ENCODE measurements around the gene FRA10AC1. TPM values are rescaled to one million over a fixed set of nuclear protein-coding genes. Genes with fewer than 3 reads are reported as not detected.

FRA10AC1 gene
- total RNA-seq, 8 experiments from 2014 or later: 9.7 to 27.8 (median 19.3) TPM

DNA sequence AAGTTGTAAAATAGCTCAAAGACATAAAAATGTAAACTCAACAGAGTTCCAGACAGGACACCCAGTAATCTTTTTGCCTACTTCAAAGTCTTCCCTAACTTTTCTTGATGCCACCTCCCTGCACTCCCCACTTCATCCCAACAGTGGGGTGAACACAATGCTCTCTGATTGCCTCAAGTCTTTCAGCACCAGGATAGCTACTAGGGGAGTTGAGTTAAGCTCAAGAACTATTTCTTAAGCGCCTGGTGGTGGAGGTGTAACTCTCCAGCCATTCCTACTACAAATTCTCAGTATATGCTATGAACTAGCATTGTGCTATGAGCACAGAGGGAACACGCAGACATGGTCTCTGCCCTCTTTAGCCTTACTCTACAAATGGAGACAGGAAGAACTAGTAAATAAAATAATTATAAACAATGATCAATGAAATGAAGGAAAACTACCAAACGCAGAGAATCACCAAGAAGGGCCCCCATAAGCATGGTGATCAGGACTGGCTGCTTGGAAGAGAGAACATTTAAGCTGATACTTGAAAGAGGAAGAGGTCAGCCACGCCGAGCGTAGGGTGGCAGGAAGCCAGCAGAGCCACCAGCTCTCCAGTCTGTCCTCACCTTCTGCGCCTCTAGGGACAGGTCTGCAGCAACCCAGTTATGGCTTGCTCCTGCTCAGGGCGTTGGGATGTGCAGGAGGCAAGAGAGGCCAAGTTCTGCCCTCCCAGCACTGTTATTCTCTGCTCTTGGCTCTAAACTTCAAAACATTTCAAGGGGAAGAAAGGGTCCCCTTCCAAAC, 16.7 kb upstream of the FRA10AC1 start:
- Histone ChIP-seq H3K27ac (no peak overlapping the region), H3K4me3 (no peak overlapping the region), H3K4me1 (replicated peaks in 1 of 2) (peaks cover 0 to 6% of the 10 kb centered on the region in 2 donors)
- ATAC-seq (replicated peaks in 6 of 8): peak in 1 of 8 experiments; percentile 52
- 54 to 90% (median 73%) methylated on average over 2 to 7 of the region's 8 CpGs; no CpG with 5 or more reads in 3 of the 10 experiments for WGBS, 10 experiments
- in situ Hi-C loops (cut with MboI; ENCODE audit: low pct_unique_long_range_greater_than_20kb in 2 of 9, low sequenced_read_pairs in 9 of 9, unreplicated experiment in 9 of 9): loop anchor here in 2 of 9 experiments (25.0 kb wide), 1 partner anchor 93 kb away; no protein-coding TSS in a partner anchor

DNA sequence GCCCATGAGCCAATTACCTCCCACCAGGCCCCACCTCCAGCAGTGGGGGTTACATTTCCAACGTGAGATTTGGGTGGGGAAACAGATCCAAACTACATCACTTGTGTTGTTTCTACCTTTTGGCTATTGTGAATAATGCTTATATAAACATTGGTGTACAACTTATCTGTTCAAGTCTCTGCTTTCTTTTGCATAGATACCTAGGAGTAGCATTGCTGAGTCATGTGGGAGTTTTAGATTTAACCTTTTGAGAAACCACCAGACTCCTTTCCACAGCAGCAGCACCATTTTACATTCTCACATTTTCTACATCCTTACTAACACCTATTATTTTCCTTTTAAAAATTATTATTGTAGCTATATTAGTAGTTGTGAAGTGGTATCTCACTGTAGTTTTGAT, 14.4 kb upstream of the FRA10AC1 start:
- 44 to 63% (median 47%) methylated on average over 1 of the region's 1 CpG; no CpG with 5 or more reads in 7 of the 10 experiments for WGBS, 10 experiments
- Histone ChIP-seq H3K4me3 (no peak overlapping the region), H3K4me1 (replicated peaks in 1 of 2) (peaks cover 0 to 6% of the 10 kb centered on the region in 2 donors), H3K27ac (no peak overlapping the region)
- in situ Hi-C loops (cut with MboI; ENCODE audit: low pct_unique_long_range_greater_than_20kb in 2 of 9, low sequenced_read_pairs in 9 of 9, unreplicated experiment in 9 of 9): loop anchor here in 2 of 9 experiments (25.0 kb wide), 1 partner anchor 96 kb away; no protein-coding TSS in a partner anchor
- no peak for ATAC-seq (replicated peaks in 6 of 8)

DNA sequence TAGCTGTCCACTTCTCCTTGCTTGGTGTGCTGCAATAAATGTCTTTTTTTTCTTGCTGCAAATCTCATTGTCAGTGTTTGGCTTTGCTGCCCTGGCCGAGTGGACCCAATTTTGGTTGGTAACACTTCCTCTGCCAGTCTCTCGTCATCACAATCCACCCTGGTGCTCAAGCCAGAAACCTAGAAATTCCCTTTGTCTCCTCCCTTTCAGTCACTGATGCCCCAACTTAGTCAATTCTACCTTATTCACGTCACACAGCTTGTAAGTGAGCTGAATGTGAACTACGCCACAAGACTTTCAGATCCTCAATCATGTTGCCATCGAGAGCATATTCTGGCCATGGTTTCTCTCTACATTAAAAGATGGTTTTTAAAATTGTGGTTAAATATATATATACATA, 13.0 kb upstream of the FRA10AC1 start:
- no peak for ATAC-seq (replicated peaks in 6 of 8)
- 34 to 90% (median 82%) methylated on average over 1 to 5 of the region's 5 CpGs; no CpG with 5 or more reads in 2 of the 10 experiments for WGBS, 10 experiments
- Histone ChIP-seq H3K4me3 (no peak overlapping the region), H3K4me1 (replicated peaks in 1 of 2) (peaks cover 0 to 6% of the 10 kb centered on the region in 2 donors), H3K27ac (no peak overlapping the region)
- in situ Hi-C loops (cut with MboI; ENCODE audit: low pct_unique_long_range_greater_than_20kb in 2 of 9, low sequenced_read_pairs in 9 of 9, unreplicated experiment in 9 of 9): loop anchor here in 2 of 9 experiments (25.0 kb wide), 1 partner anchor 97 kb away; no protein-coding TSS in a partner anchor

DNA sequence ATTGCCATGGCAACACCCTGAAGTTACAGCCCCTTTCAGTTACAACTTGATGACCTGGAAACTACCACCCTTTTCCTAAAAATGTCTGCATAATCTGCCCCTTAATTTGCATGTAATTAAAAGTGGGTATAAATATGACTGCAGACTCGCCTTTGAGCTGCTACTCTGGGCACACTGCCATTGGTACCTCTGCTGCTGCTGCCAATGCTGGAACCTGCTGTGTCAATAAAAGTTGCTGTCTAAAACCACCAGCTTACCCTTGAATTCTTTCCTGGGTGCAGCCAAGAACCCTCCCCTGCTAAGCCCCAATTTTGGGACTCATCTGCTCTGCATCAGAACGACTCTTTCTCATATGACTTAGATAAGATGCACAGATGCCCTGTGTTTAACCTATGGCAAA, 10.2 kb upstream of the FRA10AC1 start:
- Histone ChIP-seq H3K4me1 (replicated peaks in 1 of 2) (no peaks in the 10 kb centered on the region), H3K27ac (no peak overlapping the region), H3K4me3 (no peak overlapping the region)
- 10 to 100% (median 68%) methylated on average over 1 to 2 of the region's 2 CpGs; no CpG with 5 or more reads in 3 of the 10 experiments for WGBS, 10 experiments
- in situ Hi-C loops (cut with MboI; ENCODE audit: low pct_unique_long_range_greater_than_20kb in 2 of 9, low sequenced_read_pairs in 9 of 9, unreplicated experiment in 9 of 9): loop anchor here in 2 of 9 experiments (25.0 kb wide), 1 partner anchor 100 kb away; no protein-coding TSS in a partner anchor
- peak in 1 of 8 experiments; percentile 18 for ATAC-seq (replicated peaks in 6 of 8)

DNA sequence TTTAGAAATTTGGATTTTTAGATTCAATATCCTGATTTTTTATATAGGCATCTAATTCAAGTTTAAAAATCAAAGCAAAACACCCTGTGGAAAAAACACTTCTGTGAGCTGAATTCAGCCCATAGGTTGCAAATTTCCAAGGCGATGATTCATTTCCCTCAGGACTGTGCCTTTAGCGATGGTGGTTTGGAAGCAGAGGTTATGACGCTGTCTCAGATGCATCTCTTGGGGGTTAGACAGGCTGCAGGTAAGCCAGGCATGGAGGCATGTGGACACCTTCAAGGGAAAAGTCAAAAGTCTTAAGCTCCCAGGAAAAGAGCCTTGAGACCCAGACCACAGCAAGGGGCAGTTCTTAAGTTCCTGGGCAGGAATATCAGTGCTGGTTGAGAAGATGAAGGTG, 9.5 kb upstream of the FRA10AC1 start:
- in situ Hi-C loops (cut with MboI; ENCODE audit: low pct_unique_long_range_greater_than_20kb in 2 of 9, low sequenced_read_pairs in 9 of 9, unreplicated experiment in 9 of 9): loop anchor here in 2 of 9 experiments (25.0 kb wide), 1 partner anchor 100 kb away; no protein-coding TSS in a partner anchor
- 50 to 100% (median 80%) methylated on average over 1 to 3 of the region's 3 CpGs; no CpG with 5 or more reads in 4 of the 10 experiments for WGBS, 10 experiments

DNA sequence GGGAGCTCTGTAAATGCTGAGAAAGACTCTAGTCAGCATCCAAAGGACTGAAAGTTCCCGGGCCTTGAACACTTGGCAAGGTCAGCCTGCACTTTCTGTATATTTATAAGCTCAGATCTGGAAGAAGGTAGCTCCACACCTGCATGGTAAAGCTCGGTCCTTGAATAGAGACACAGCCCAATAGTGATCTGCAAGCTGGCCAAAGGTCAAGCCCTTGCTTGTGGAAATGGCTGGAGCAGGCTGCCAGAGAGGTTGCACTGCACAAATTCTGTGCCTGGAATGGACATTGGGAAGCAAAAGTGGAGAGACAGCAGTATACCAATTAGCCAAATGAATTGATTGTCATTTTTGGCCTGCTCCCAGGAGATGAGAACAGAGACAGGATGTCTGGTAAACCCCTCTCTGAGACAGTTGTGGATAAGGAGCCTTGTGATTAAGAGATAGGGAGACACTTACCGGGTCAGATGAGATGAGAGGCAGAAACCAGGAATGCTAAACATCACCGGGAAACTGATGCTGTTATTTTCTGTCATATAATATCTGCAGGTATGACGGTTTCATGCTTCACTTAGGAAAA, 8.0 kb upstream of the FRA10AC1 start:
- no peak overlapping the region for H3K4me3 ChIP-seq
- in situ Hi-C loops (cut with MboI; ENCODE audit: low pct_unique_long_range_greater_than_20kb in 2 of 9, low sequenced_read_pairs in 9 of 9, unreplicated experiment in 9 of 9): loop anchor here in 2 of 9 experiments (25.0 kb wide), 1 partner anchor 102 kb away; no protein-coding TSS in a partner anchor
- no peak for ATAC-seq (replicated peaks in 6 of 8)
- no peak overlapping the region for H3K27ac ChIP-seq
- H3K4me1 ChIP-seq (replicated peaks in 1 of 2): no peaks in the 10 kb centered on the region
- WGBS, 10 experiments: 50 to 100% (median 85%) methylated on average over 1 to 5 of the region's 5 CpGs; no CpG with 5 or more reads in 1 of the 10 experiments

More for the DNA sequence above, 9.5 kb upstream of the FRA10AC1 start:
- no peak overlapping the region for H3K4me3 ChIP-seq
- ATAC-seq (replicated peaks in 6 of 8): no peak
- no peak overlapping the region for H3K27ac ChIP-seq
- no peaks in the 10 kb centered on the region for H3K4me1 ChIP-seq (replicated peaks in 1 of 2)

DNA sequence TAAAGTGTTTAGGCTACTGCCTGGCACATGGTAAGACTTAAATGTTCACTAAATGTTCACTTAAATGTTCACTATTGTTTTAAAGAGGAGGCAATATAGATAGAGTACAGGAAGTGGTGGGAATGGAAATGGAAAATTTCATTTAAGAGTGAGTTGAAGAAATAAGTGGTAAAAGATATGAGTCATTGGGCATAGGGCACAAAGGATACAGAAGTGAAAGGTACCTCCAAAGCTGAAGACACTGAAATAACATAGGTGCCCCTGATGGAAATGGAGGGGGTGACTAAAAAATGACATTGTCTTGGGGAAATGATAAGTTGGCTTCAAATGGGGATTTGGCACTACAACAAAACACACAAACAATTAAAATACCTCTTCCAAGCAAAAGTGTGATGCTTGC, 5.2 kb upstream of the FRA10AC1 start:
- Histone ChIP-seq H3K4me1 (replicated peaks in 1 of 2) (peaks cover 5% of the 10 kb centered on the region in 2 donors), H3K27ac (no peak overlapping the region), H3K4me3 (no peak overlapping the region)
- in situ Hi-C loops (cut with MboI; ENCODE audit: low pct_unique_long_range_greater_than_20kb in 2 of 9, low sequenced_read_pairs in 9 of 9, unreplicated experiment in 9 of 9): loop anchor here in 2 of 9 experiments (25.0 kb wide), 1 partner anchor 105 kb away; no protein-coding TSS in a partner anchor
- ATAC-seq (replicated peaks in 6 of 8): no peak

DNA sequence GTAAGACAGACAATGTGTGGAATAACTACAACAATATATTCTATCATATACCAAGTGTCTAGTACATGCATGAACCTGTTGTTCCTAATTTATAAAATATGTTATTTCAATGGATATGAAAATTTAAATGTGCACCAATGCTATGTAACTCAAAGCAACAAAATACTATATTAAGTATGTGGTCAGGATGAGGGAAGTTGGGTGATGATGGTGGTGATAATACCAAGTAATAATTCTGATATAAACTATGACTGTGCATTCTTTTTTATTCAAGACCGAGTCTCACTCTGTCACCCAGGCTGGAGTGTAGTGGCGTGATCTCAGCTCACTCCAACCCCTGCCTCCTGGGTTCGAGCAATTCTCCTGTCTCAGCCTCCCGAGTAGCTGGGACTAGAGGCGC, 2.1 kb upstream of the FRA10AC1 start:
- Histone ChIP-seq H3K27ac (no peak overlapping the region), H3K4me3 (no peak overlapping the region), H3K4me1 (replicated peaks in 1 of 2) (peaks cover 14 to 21% of the 10 kb centered on the region in 2 donors)
- in situ Hi-C loops (cut with MboI; ENCODE audit: low pct_unique_long_range_greater_than_20kb in 2 of 9, low sequenced_read_pairs in 9 of 9, unreplicated experiment in 9 of 9): loop anchor here in 2 of 9 experiments (25.0 kb wide), 1 partner anchor 108 kb away; no protein-coding TSS in a partner anchor
- no peak for ATAC-seq (replicated peaks in 6 of 8)
- 40 to 100% (median 96%) methylated on average over 1 to 5 of the region's 5 CpGs; no CpG with 5 or more reads in 4 of the 10 experiments for WGBS, 10 experiments

DNA sequence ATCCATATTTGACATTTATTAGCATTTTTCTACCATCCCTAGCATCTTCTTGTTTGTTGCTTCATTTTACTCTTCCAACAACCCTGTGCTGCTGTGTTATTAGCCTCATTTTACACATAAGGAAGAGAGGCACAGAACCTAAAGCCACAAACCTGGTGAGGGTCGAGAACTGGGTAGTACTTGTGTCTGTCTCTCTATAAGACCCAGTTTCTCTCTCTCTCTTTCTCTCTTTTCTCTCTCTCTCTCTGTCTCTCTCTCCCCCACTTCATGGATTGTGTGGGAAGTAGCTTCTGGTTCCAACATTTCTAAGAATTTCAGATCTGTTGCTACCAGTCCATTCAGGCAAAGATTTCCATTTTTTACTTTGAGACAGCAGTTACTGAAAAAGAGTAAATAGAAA, 1.4 kb upstream of the FRA10AC1 start:
- ATAC-seq (replicated peaks in 6 of 8): no peak
- in situ Hi-C loops (cut with MboI; ENCODE audit: low pct_unique_long_range_greater_than_20kb in 2 of 9, low sequenced_read_pairs in 9 of 9, unreplicated experiment in 9 of 9): loop anchor here in 2 of 9 experiments (25.0 kb wide), 1 partner anchor 108 kb away; no protein-coding TSS in a partner anchor
- H3K27ac ChIP-seq: no peak overlapping the region
- no peak overlapping the region for H3K4me3 ChIP-seq
- H3K4me1 ChIP-seq (replicated peaks in 1 of 2): peaks cover 16 to 23% of the 10 kb centered on the region in 2 donors
- 0 to 100% (median 86%) methylated on average over 1 of the region's 1 CpG; no CpG with 5 or more reads in 1 of the 10 experiments for WGBS, 10 experiments

DNA sequence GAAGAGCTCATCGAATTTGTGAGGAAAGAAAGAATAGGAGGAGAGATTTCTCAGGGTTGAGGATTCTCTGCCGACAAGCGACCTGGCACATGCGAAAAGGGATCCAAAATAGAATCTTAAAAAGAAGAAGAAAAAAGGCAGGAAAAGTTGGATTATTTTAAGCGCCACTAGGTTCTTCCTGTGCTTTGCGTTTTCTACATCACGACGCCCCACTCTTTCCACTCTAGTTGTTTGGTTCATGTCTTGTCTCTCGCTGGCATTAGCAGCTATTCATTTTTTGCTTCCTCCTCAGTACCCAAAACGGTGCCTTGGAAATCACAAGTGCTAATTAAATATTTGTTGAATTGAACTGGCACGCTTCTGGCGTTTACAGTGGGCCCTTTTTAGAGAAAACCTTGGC, 674 bp upstream of the FRA10AC1 start:
- peak overlapping the region; percentile 50 to 67 (median 62) for H3K4me3 ChIP-seq
- H3K27ac ChIP-seq: peak overlapping the region; percentile 89 to 93
- WGBS, 10 experiments: 0 to 37% (median 20%) methylated on average over 2 to 12 of the region's 12 CpGs
- H3K4me1 ChIP-seq (replicated peaks in 1 of 2): peaks cover 19 to 23% of the 10 kb centered on the region in 2 donors
- in situ Hi-C loops (cut with MboI; ENCODE audit: low pct_unique_long_range_greater_than_20kb in 2 of 9, low sequenced_read_pairs in 9 of 9, unreplicated experiment in 9 of 9): loop anchor here in 2 of 9 experiments (25.0 kb wide), 1 partner anchor 109 kb away; no protein-coding TSS in a partner anchor
- no peak for ATAC-seq (replicated peaks in 6 of 8)

DNA sequence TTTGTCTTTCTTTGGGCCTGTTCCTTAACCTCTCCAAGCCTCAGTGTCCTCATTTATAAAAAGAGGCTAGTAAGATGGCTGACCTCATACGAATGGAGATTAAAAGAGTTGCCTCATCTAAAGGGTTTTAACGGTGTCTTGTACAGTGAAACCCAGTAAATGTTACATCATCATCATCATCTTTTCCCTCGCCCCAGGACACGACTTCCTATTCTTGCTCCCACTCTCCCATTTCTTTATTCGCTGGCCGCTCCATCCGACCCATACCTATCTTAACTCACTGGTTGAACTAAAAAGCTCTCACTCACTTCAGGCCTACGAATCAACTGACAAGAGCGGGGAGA, 554 bp downstream of the FRA10AC1 start:
- WGBS, 10 experiments: 0 to 8% (median 0%) methylated on average over 3 to 9 of the region's 9 CpGs
- peak; percentile 20 to 50 (median 41) for ATAC-seq (replicated peaks in 6 of 8)
- in situ Hi-C loops (cut with MboI; ENCODE audit: low pct_unique_long_range_greater_than_20kb in 2 of 9, low sequenced_read_pairs in 9 of 9, unreplicated experiment in 9 of 9): loop anchor here in 2 of 9 experiments (25.0 kb wide), 1 partner anchor 110 kb away; no protein-coding TSS in a partner anchor
- H3K4me1 ChIP-seq (replicated peaks in 1 of 2): peaks cover 19 to 23% of the 10 kb centered on the region in 2 donors
- peak overlapping the region; percentile 50 to 67 (median 62) for H3K4me3 ChIP-seq
- H3K27ac ChIP-seq: peak overlapping the region; percentile 72 to 93

DNA sequence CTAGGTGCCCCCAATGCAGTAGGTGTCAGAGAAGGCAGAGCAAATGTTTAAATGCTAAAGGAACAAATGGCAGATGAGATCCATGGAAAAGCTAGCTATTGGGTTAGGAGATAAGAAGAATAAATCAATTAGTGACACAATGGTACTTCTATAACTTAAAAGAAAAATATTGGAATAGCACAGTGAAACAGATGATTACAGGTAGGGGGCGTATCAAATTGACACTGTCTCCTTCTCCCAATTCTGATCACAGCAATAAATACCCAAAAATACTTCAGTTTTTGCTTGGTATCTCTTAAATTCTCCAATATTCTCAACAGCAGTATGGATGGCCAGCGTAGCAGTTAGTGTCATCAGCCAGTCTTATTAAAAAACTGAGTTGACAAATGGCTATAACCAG, 5.2 kb downstream of the FRA10AC1 start:
- Histone ChIP-seq H3K4me1 (replicated peaks in 1 of 2) (peaks cover 14 to 20% of the 10 kb centered on the region in 2 donors), H3K4me3 (no peak overlapping the region), H3K27ac (no peak overlapping the region)
- ATAC-seq (replicated peaks in 6 of 8): no peak
- in situ Hi-C loops (cut with MboI; ENCODE audit: low pct_unique_long_range_greater_than_20kb in 2 of 9, low sequenced_read_pairs in 9 of 9, unreplicated experiment in 9 of 9): loop anchor here in 2 of 9 experiments (25.0 kb wide), 1 partner anchor 310 kb away; no protein-coding TSS in a partner anchor
- WGBS, 10 experiments: 86 to 100% (median 100%) methylated on average over 1 to 2 of the region's 2 CpGs; no CpG with 5 or more reads in 2 of the 10 experiments

Measured in motor neuron (in vitro differentiated cells).